HL-60/S4 (cell line): ENCODE data around the gene TANC1.
"Not testable (repeated sequence)": the region's sequence is repeated elsewhere in the genome, so short reads cannot be mapped to it uniquely, and the experiment has no call there.

Experiments used
- in situ Hi-C: fragments of 300-500 bp; cut with MboI; formaldehyde crosslinking; loops from 2 replicates; pipeline ENCODE4 v1.14.3; 2022; ENCODE audit warnings: low sequenced_read_pairs

Gene TANC1

DNA sequence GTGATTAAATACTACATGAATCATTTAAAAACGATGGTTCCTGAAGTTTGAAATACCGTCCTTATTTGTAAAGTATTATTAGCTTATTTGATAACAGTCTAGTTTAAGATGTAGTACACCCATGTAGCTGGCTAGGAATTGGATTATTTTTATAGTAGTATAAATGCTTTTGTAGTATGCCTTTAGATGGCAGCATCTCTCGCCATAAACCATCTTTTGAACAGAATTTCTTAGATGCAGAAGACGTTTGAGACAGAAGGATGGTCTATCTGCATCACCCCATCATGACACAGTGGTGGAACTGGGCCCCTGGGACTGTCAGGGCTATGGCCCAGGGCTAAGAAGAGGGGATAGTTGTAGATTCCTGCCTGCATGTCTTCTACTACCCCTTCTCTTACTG, 165.4 kb downstream of the TANC1 start:
- in situ Hi-C loops, result no loop called here

DNA sequence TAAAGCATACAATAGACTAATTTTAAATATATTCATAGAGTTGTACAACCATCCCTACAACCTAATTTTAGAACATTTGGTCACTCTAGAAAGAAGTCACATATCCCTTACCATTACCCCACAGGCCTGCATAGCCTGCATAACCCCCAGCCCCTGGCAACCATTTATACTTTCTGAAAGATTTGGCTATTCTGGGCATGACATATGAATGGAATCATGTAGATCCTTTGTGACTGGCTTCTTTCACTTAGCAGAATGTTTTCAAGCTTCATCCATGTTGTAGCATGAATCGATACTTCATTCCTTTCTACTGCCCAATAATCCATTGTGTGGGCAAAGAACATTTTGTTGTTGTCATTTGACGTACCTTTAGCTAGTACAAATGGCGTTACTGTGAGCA, 166.5 kb downstream of the TANC1 start:
- in situ Hi-C loops, result no loop called here

DNA sequence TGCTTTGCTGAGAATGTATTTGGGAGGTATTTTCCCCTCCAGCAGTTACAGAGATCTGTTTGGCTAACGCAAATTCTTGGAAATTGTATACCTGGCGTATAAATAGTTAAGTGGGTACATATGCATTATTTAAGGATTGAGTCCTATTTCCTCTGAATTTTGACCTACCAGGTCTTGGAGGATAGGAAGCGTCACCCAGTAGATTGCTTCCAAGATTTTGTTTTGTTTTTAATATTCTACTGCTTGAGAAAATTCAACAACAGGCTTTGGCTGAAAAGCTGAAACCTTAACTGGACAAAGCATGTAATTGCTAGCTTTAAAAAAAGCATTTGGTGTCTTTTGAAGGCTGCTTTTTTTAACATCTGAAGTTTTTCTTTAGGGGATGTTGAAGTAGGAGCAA, 168.0 kb downstream of the TANC1 start:
- in situ Hi-C loops, result no loop called here

DNA sequence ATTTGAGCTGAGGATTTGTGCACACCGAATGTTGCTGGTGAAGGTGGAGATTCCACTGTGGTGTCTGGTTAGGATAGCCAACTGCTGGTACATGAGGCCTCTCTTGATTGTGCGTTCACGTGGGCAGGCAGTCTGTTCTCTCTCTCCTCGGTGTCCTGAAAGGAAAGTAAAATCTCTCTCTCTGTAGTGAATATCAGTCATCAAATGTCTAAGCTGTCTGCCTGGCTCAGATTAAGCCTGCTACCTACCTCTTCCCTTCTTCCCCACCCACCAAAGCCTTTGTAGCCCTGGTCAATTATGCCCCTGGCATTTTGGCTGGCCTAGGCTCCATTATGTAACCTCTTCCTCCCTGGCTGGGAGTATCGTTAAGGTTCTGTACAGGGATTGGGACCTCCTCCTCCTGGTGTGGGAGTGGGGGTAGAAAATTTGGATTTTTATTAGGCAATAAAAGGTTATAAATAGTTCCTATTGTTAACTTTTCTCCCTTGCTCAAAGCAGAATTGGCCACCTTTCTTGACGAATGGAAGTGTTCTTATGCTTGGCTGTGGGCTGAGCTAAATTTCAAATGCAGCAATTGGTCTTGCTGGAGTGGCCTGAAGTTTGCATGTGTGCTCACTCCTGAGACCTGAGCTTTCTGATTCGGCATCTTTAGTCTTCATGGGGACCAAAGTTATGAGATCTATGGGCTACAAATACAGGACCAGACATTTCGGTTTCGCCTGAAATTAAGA, 169.2 kb downstream of the TANC1 start:
- in situ Hi-C loops, result no loop called here

DNA sequence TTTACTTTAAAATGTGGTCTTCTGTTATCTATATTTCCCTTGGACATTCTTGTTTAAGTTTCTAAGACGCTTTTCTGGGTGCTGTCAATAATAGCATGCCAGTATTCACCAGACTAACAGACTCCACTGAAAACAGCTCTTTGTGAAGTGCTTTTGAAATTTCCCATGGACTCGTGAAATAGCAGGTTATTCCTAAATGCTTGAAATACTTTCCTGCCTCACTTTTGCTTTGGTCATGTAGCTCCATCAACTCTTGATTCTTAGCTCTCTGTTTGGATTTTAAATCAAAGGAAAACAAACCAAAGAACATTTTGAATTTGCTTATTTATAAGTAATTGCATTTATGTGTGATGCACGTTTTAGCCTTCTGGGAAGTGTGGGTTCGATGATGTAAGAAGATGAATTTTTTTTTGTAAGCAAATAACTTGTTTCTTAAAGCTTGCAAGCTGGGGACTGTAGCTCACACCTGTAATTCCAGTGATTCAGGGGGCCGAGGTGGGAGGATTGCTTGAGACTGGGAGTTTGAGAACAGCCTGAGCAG, 170.3 kb downstream of the TANC1 start:
- in situ Hi-C loops, result no loop called here

DNA sequence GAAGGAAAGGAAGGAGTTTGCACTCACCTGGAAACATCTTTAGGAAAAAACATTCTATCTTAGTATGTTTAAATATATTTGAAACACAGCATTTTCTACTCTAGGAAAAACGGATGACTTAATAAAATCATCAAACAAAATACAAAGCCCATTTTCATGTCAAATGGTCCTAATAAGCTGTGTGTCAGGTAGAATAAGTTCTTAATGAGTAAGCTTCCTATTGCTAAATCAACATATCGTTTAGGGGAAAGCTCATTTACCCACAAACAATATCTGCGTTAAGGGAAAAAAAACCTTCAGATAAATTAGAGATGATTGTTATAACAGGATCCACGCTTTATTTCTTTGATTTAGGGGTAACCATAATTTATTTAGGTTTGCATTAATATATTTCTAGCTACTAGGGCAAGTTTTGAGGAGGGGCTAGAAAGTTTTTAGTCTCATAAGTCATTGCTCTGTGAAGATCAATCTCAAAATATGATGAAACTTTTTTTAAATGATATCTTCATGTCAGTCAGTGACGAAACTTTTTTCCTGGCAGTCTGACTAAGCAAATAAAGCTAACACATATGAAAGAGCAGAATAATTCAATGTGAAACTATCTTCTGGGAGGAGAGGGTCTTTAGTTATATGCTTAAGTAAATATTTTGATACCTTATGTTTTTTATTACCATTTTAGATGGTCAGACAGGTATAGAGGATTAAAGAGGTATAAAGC, 170.9 kb downstream of the TANC1 start:
- in situ Hi-C loops, result no loop called here

DNA sequence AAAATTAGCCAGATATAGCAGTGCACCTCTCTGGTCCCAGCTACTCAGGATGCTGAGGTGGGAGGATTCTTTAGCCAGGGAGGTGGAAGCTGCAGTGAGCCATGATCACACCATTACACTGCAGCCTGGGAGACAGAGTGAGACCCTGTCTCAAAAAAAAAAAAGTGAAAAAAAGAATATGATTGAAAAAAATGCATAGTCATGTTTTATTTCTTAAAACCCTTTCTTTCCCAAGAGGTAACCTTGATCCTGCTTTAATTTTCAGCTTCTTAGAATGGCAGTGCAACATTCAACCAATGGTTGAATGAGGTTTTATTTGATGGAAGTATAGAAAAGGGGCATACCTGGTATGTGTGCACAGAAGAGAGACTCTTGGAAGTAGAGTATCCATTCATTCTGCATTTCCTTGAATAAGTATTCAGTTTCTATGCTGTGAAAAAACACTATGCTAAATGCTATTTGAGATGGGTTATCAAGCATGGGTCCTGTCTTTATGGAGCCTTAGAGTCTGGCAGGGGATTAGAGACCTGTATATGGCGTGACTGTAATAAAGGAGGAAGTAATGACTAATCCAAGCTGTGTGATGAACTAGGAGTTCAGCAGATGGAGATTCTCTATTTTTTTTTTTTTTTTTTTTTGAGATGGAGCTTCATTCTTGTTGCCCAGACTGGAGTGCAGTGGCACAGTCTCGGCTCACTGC, 171.8 kb downstream of the TANC1 start:
- in situ Hi-C loops, result no loop called here

DNA sequence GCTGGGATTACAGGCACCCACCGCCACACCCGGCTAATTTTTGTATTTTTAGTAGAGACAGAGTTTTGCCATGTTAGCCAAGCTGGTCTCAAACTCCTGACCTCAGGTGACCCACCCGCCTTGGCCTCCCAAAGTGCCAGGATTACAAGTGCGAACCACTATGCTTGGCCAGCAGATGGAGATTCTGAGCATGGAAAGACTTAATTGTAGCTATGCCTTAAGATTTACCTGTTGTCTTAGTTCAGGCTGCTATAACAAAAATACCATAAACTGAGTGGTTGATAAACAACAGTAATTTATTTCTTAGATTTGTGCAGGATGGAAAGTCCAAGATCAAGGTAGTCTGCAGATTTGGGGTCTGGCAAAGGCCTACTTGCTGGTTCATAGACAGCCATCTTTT, 172.4 kb downstream of the TANC1 start:
- in situ Hi-C loops, result not testable (repeated sequence)

DNA sequence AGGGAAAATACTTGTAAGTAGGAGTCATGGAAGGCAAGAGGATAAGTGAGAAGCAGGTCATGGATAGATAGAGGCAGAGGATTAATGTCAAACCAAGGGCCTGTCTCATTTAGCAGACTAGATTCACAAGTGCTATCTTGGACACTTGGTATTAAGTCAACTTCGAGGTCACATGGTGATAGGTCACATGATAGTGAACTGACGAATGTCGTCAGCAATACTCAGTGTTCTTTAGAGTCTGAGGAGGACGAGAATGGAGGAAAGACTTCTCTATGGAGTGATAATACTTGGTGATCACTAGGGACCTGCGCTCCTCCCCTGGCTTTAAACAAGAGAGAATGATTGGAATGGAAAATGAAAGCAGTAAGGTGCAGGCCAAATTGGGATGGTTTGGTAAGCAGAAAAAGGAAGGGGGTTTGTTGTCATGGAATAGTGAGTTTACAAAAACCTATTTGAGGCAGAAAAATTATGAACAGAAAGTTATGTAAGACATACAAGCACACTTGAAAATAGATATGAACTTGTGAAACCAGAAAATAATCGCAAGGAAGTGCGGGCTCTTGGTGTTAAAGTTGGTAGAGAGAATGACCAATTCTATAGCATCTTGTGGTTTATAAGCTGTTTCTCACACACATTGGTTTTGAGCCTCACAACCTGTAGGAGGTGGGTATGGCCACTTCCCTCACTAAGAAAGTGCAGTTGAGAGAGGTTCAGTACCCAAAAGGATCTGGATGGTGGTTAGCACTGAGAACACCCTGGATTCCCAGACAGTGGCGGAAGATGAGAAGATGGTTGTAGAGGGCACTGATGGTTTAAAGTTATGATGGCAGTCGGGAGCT, 176.6 kb downstream of the TANC1 start:
- in situ Hi-C loops, result no loop called here

DNA sequence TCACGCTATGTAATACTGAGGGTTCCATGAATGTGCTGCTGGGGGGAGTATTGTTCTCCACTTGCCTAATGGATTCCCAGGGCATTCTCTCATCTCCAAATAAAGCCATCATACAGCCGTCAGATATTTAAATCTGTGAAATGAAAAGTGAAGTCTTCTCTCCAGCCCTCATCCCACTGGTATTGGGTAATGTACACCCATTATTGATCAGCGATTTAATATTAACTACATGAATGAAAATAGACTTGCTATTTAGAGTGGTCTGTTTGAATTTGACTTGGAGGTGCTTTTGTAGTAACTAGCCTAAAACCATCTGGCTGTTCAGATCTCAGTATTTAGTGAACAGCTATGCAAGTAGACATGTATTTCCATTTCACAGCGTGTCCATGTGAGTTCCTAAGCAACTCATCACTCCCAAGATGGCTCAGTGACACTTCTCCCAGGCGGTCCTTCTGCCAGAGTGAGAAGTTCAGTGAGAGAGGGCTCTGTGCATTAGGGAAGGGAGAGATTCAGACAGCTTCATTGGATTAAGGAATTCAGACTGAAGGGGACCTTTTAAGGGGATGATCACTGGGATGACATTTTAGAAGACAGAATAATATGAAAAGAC, 177.4 kb downstream of the TANC1 start:
- in situ Hi-C loops, result no loop called here

DNA sequence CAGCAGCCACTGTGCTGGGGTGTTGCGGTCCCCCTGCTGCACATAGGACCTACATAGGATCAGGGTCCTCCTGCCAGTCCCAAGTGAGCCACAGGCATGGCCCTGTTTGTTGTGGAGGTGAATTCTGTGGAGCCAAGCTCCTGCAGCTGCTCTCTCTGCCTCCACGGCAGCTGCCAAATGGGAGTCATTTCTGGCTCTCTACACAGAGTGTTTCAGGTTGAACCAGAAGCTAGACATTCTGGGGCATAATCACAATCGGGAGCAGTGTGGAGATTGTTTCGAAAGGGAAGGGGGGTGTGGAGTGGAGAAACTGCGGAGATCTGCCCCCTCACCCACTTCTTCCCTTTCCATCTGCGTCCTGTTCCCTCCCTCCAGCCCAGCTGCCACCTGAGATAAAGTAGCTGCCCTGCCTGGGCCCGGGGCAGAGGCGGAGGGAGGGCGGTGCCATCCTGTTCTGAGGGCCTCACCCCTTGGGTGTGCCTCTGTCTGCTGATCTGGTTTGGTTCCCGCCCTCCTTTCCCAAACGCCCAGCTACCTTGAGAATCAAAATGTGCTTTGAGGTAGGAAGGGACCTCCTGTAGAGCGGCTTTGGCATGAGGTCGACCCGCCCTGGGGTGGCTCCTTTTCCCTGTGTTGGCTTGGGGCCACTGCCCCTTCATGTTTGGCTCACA, 178.7 kb downstream of the TANC1 start:
- in situ Hi-C loops, result no loop called here

DNA sequence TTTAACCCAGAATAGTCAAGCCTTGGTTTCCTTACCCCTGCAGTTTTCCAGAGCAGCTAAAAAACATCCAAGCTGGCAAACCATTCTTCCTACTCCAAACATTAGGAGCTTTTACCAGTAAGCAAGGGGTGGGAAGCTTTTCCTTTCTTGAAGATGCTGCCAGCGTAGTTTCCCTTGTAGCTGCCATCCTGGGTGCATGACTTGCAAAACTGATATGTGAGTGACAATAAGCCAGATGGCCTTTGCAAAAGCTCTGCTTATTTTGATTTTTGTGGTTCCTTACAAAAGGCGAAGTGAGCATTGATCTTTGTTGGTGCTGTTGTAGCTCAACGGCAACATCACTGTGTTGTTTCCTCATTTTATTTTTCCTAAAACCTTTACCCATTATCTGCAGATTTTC, 179.2 kb downstream of the TANC1 start:
- in situ Hi-C loops, result no loop called here

DNA sequence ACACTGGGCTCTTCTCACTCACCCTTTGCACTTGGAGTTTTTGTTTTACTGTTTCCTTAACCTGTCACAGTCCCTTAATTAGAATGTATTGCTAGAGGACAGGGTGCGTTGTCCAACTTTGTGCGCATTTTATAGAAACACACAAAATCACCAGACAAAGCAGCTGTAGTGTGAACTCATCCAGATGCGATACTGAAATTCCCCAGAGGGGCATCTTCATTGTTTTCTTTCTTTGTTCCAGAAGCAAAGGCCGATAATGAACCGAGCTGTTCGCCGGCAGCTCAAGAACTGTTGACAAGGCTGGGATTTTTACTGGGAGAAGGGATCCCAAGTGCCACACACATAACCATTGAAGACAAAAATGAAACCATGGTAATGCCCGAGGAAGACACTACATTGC, 180.5 kb downstream of the TANC1 start:
- in situ Hi-C loops, result no loop called here

DNA sequence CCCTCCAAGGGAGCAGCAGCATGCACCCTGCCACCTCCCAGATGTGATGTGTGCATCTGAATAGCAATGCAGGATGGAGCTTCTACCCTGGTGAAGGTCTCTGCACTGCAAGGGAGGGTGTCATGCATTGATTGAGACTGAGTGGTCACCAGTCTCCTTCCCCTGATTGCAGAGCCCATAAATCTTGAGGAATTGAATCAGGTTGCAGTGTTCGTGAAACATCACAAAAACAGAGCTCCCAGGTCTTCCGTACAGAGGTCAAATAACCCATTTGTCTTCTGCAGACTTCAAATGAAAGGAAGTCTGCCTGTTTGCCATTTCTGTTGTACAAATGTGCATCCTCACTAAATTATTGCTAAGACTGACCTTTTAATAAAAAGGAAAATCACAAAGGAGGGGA, 181.3 kb downstream of the TANC1 start:
- in situ Hi-C loops, result no loop called here

DNA sequence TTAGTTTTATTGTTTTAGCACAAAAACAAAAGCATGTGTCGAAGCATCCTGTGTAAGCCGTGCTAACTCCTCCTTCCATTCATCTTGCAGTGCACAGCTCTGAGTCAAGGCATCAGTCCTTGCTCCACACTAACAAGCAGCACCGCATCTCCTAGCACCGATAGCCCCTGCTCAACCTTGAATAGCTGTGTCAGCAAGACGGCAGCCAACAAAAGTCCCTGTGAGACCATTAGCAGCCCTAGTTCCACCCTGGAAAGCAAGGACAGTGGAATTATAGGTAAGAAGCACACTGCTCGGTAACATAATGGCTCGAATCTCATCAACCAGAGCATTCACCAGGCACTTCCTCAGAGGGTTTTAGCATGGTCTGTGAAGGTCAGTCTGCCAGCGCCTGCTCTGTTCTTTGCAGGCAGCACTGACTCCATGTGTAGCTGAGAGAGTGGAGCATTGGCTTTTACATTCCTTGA, 181.9 kb downstream of the TANC1 start:
- in situ Hi-C loops, result no loop called here

DNA sequence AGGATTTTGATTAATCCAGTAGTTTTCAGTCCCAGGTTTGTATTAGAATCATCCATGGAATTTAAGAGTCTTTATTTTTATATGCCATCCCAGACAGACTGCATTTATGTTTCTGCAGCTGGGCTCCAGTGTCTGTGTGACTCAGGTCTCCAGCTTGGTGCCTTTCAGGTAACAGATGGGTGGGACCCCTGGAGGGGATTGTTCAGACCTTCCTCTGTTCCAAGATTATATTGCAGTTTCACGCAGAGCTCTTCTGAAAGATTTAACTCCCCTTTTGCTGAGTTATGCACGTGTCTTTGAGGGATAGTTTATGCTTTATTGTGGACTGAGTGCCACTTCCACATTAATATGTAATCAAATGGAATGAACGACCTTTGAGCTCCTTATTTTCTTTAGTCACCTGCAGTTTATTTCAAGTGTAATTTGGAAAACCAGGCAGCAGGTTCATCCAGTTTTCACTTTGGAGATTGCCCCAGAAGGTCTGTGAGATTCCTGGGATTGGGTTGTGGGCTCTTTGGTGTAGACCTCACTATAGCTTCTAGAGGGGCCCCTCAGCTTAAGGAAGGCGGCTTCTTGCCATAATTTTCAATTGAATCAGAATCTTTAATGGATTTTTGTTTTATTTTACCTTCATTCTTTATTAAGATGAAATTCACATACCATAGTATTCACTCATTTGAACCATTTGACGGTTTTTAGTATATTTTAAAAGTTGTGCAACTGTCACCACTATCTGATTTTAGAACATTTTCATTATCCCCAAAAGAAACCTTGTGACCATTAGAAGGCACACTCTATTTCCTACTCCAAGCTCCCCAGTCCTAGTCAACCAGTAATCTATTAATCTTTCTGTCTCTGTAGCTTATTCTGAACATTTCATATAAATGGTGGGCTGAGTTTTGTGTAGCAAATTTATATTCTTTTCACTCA, 183.0 kb downstream of the TANC1 start:
- in situ Hi-C loops, result no loop called here

DNA sequence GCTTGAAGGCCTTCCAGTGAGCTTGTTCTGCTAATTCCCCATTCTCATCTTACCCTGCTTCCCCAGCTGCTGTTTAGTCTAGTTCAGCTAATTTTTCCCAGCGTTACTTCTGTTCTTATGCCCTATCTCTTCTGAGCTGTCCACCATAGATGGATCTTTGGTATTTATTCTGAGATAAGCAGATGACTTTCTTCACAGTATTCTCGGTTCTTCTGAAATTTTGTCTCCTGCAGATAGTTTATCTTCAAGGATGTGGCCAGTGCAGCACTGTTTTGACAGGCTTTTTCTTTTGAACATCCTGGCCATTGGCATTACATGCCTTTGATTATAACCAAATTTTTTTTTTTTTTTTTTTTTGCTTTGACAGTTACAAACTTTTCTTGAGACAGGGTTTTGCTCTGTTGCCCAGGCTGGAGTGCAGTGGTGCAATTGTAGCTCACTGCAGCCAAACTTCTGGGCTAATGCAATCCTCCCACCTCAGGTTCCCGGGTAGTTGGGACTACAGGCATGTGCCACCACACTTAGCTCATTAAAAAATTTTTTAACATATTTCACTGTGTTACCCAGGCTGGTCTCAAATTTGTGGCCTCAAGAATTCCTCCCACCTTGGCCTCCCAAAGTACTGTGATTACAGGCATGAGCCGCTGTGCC, 183.8 kb downstream of the TANC1 start:
- in situ Hi-C loops, result no loop called here

DNA sequence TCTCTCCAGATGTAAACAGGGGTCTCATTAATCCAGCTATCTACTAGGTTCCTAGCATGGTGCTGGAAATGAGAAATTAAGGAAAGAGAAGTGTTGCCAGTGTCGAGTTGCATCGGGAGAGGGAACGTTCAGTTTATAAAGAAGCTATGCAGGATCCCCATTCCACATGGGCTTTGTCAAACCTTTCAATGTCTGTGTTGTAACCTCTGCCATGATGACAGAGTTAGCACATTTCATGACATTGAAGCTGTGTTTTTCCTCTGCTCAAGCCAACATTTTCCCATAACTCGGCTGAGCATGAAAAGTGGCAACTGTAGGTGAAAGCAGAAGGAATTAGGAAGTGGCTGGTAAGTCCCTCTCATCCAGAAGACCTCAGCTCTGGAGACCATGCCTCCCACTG, 184.6 kb downstream of the TANC1 start:
- in situ Hi-C loops, result no loop called here
